Stimulated activated CD4-positive, alpha-beta T cell treated with anti-CD3 and anti-CD28 coated beads, Interleukin-15, amount 100 ng/mL, for 1 hour (primary cell): ENCODE results near the gene UBE2U.

Experiments
- DNase-seq, 2 donors: peaks; one replicate each; pipeline ENCODE4 v3.0.0-alpha.2; 2020; ENCODE audit warnings: low read depth in 1 of 2, low spot score in 1 of 2

UBE2U gene

GRCh38 chr1:64203420-64203819 lies at the start of gene UBE2U:
TSS of gene UBE2U (plus strand) at chr1:64203623. CDS start at chr1:64204051, 428 bp downstream.
- DNase-seq: no peak

- DNase-seq: no peak
Measured at GRCh38 chr1:64155278-64155677, 48.1 kb upstream of the UBE2U start.

DNA sequence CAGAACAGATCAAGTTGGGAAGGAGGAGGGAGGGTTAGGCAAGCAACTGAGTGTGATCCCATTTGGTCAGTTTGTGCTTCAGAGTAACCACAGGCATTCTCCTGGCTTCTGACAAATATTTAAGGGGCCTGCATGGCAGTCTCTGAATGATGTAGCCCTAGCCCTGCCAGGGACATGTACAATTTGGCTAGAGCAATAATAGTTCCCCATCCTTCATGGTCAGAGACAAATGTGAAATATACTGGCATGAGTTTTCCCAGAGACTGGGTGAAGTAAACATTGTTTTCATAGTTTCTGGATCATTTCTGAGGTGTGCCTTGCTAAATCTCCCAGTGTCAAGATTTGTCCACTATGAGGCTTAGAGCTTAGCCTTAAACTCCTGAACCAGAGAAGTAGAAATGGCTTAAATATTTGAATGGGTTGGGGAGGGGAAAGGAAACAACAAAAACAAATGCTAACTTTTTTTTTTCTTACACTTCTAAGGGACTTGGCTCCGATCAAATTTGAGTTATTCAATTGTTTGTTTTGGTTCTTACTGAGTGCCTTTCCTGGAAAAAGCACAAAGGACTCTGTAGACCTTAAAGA lies 42.0 kb upstream of the UBE2U start:
- no peak for DNase-seq

DNA sequence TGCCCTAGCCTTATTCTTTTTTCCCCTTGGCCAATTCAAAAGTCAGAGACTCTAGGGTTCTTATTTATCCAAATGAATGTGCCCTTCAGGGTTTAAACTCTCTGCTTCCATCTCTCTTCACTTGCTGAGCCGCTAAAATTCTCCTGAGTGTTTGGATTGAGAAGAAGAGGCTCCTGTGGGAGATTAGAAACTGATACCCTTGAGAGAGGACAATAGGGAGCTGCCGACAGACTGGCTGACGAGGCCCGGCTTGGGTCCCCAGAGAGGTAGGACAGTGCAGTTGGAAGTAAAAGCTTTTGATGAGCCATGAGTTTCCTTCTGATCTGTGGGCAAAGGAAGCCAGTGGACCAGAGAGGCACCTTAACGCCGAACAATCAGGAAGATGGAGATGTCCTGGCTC lies 41.3 kb upstream of the UBE2U start:
- no peak for DNase-seq

- DNase-seq: no peak
Measured at GRCh38 chr1:64162804-64163203, 40.6 kb upstream of the UBE2U start.

GRCh38 chr1:64163431-64163830 lies 40.0 kb upstream of the UBE2U start:
- no peak for DNase-seq

GRCh38 chr1:64163970-64164369 lies 39.5 kb upstream of the UBE2U start:
- DNase-seq: no peak

GRCh38 chr1:64166629-64167028 lies 36.8 kb upstream of the UBE2U start:
- DNase-seq: no peak

DNA sequence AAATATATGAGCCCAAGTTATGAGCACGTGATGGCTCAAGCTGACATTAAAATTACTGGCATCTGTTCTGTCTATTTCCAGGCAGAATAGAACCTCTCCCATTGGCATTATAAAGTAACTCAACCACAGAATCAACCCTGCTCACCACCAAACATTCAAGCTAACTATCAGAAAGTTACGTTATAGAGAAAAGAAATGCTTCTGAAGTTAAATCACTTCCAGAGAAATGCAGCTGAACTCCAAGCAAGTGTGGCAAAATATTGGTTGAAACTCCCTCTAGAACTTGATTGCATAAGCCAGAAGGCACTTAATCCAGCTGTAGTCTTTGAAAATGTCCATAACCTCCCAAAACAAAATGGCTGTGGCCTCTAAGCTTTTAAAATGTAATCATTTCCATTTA lies 36.2 kb upstream of the UBE2U start:
- DNase-seq: no peak

GRCh38 chr1:64171246-64171645 lies 32.2 kb upstream of the UBE2U start:
- DNase-seq: no peak

- DNase-seq: no peak
Measured at GRCh38 chr1:64171797-64172281, 31.6 kb upstream of the UBE2U start.

DNA sequence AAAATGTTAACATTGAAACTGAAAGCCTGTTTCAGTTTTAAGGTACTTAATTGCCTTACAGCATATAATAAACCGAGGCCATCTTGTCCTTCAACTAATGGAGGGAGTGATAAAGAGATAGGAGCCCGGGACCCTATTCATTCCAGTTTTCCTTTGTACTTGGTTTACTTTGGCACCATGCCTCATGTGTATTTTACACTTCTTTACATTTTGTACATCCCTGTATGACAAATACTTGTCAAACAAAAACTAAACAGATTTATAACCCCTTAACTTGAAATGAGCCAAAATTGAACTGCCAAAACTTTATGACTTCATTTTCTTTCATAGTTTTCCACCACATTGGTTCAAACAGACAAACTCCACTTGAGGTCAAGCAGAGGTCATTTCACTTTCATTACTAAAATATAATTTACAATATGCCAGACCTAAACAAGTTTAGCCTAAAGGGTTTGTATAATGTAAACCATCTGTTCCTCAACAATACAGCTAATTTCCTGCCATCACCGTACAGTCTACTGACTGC lies 30.9 kb upstream of the UBE2U start:
- DNase-seq: no peak

- DNase-seq: no peak
Measured at GRCh38 chr1:64173336-64173940, 30.0 kb upstream of the UBE2U start.

- no peak for DNase-seq
Measured at GRCh38 chr1:64175639-64176038, 27.8 kb upstream of the UBE2U start.

GRCh38 chr1:64176659-64177058 lies 26.8 kb upstream of the UBE2U start:
- DNase-seq: no peak

GRCh38 chr1:64179588-64179987 lies 23.8 kb upstream of the UBE2U start:
- no peak for DNase-seq

- no peak for DNase-seq
Measured at GRCh38 chr1:64182207-64182606, 21.2 kb upstream of the UBE2U start.

DNA sequence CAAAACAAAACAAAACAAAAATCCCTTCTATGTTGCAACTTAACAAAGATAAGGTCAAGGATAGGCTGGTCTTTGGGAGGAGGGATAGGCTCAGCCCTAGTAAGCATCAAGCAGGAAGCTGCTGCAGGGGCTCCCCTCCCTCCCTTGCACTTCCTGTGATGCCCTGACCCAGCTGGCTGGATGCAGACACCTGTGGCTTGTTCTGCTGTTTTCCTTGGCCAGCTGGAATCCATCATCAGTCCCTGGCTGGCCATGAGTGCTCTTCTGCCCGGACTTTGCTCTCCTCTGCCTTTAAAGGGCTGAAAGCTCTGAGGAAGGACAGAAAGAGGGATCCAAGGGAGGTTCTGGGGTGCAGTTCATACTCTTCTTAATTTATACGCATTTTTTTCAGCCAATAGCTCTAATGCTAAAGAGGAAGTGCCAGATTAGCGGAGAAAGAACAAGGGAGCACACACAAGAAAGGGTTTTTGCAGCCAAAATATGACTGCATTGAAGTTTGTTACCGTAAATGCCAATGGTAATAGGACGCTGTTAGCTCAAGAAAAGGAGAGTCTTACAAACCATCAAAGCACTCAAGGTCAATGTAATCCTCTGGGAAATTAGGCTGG lies 19.9 kb upstream of the UBE2U start:
- no peak for DNase-seq

- no peak for DNase-seq
Measured at GRCh38 chr1:64184003-64184440, 19.4 kb upstream of the UBE2U start.

DNA sequence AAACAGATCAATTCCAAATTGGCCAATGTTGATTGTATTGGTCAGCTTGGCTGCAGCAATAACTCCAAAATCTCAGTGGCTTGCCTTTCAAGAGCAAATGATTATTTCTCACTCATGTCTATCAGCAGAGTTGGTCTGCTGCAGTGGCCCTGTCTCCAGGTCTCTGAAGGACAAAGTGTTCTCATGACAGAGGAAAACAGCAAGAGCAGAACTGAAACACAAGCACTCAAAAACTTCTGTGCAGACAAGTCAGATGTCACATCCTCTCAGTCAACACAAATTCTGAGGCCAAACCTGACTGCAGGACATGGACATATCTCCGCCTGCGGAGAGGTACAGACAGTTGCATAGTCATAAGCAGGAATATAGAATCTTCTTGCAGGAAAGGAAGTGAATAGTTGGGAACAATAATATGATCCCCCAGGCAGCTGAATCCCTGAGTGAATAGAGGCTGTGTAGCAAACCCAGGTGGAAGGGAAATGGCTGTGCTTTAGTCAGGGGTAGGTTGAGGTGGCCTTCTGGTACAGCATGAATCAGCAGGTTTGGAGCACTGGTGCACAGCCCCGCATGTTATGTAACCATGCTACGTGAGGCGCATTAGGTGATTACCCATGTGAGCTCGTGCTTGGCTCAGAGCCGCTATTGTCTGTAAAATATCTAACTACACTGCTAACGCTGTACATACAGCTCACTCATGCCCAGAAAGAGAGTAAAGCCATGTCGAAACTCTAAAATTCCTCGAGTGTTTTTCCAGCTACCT lies 17.1 kb upstream of the UBE2U start:
- DNase-seq: no peak

DNA sequence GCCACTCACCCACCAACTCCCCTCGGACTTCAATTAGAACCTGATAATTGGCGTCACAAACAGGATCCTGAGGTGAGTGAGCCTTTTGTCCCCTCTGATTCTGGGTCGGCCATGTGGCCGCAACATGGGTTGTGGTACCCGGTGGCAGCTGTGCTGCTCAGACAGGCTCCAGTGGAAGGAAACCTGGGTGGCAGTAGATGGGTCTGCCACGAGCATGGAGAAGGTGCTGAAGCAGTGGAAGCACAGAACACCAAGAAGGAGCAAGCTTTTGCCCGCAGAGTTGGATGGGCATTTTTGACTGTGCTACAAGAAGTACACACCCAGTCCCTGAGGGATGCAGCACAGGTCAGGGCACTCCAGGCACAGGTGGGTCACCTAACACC lies 16.5 kb upstream of the UBE2U start:
- DNase-seq: no peak

DNA sequence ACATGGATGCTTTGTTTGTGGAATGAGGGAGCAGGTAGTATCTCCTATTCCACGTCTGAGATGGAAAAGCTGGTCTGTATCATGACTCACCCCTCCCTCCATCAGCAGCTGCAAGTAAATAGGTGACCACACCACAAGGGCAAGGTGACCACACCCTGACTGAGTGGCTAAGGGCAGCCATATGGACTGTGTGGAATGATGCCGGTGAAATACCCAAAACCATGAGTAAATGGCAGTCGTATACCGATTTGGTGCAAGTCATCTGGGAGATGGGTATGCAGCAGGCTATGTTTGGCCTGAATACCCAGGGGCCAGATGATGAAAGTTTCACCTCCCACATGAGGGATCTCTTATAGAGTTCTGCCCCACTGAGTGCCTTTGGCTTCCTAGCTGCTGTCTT lies 15.8 kb upstream of the UBE2U start:
- DNase-seq: no peak
